GM12878 (cell line): ENCODE measurements around the gene CPHXL2.

ENCODE experiments used
- CTCF ChIP-seq, 3 experiments: IDR thresholded peaks in 2 of 3; conservative IDR thresholded peaks in 1 of 3; 2 replicates each; pipeline ENCODE4 v1.5.1; 2011; ENCODE audit warnings: low read depth in 3 of 3, low read length in 3 of 3, mild to moderate bottlenecking in 3 of 3, control low read depth in 2 of 3, moderate library complexity in 2 of 3, inconsistent platforms in 1 of 3, mixed read lengths in 1 of 3; ENCODE audit not compliant: control insufficient read depth in 2 of 3, insufficient read depth in 1 of 3; ENCODE audit errors: extremely low read depth in 1 of 3
- EZH2 ChIP-seq: IDR thresholded peaks from 2 replicates; pipeline ENCODE4 v1.6.1; 2012; ENCODE audit warnings: low read depth, mild to moderate bottlenecking, control low read depth, inconsistent platforms, low read length, borderline replicate concordance; ENCODE audit not compliant: control insufficient read depth
- TAF1 ChIP-seq: IDR thresholded peaks from 2 replicates; pipeline ENCODE4 v1.6.1; 2011; ENCODE audit warnings: mild to moderate bottlenecking, low read depth, low read length, borderline replicate concordance

- no peak for TF ChIP-seq TAF1
- TF ChIP-seq CTCF (IDR thresholded peaks at IDR 0.05 in 2 of 3, conservative IDR thresholded peaks at IDR 0.05 in 1 of 3; ENCODE audit: control insufficient read depth in 2 of 3, extremely low read depth in 1 of 3, insufficient read depth in 1 of 3, low read depth in 3 of 3, low read length in 3 of 3): no peak
- no peak for TF ChIP-seq EZH2
These were observed 50.0 kb downstream of the CPHXL2 start for GRCh38 chr16:75626806-75627205.
